IPS-20b (cell line): ENCODE measurements around the gene SCD.
"Not testable (repeated sequence)": the region's sequence is repeated elsewhere in the genome, so short reads cannot be mapped to it uniquely, and the experiment has no call there.

Experiments used
- H3K27ac ChIP-seq: one replicate; pipeline ENCODE4 v1.5.1; 2013; ENCODE audit warnings: low read length
- H3K27me3 ChIP-seq: 2 replicates; pipeline ENCODE4 v1.6.1; 2013; ENCODE audit warnings: mild to moderate bottlenecking, low read length, inconsistent platforms; ENCODE audit not compliant: insufficient read depth
- H3K36me3 ChIP-seq: 2 replicates; pipeline ENCODE4 v1.6.1; 2013; ENCODE audit warnings: low read depth, mild to moderate bottlenecking, inconsistent platforms, low read length, moderate library complexity; ENCODE audit not compliant: insufficient read depth
- H3K4me1 ChIP-seq: 2 replicates; pipeline ENCODE4 v1.6.1; 2013; ENCODE audit warnings: mild to moderate bottlenecking, control low read depth, inconsistent platforms, low read length, moderate library complexity; ENCODE audit not compliant: insufficient read depth
- H3K4me3 ChIP-seq: 2 replicates; pipeline ENCODE4 v1.5.1; 2013; ENCODE audit warnings: mild to moderate bottlenecking, low read length, inconsistent platforms
- H3K9ac ChIP-seq: 2 replicates; pipeline ENCODE4 v1.6.1; 2013; ENCODE audit warnings: low read depth, mild to moderate bottlenecking, inconsistent platforms, low read length, moderate library complexity
- H3K9me3 ChIP-seq: 2 replicates; pipeline ENCODE4 v1.6.1; 2013; ENCODE audit warnings: mild to moderate bottlenecking, low read depth, low read length, inconsistent platforms; ENCODE audit not compliant: insufficient read depth

SCD gene

GRCh38 chr10:100346765-100347567 is at the start of gene SCD:
SCD (plus strand) TSS chr10:100347233; CDS start chr10:100347505, 272 bp downstream.
- Histone ChIP-seq H3K9me3 (no peaks in the 10 kb centered on the region), H3K4me3 (peak within 1 kb of the TSS; percentile 98), H3K9ac (peak within 1 kb of the TSS; percentile 98), H3K36me3 (peaks cover 45% of the 10 kb centered on the region), H3K27ac (peak within 1 kb of the TSS; percentile 92), H3K27me3 (no peaks in the 10 kb centered on the region), H3K4me1 (peaks cover 30% of the 10 kb centered on the region)

DNA sequence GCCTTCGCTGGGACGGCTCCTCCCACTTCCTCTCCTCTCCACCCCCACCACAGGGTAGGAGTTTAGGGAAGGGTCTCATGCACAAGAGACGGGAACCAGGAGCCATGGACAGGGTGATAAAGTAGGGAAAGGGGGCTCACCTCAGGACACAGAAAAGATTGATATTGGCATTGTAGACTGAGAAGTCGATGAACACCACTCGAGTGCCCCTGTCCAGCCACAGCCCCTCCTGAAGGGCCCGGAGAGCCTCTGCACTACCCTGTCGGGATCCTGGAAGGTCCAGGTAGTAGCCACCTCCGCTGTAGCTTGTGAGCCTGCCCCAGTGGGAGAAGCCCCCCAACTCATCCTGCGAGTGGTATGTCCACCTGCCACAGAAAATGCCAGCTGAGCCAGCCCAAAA is 49.8 kb upstream of the SCD start:
- H3K9ac ChIP-seq = no peak overlapping the region
- peaks cover 12% of the 10 kb centered on the region; the same call in 1 of the 2 replicates for H3K4me1 ChIP-seq
- H3K27me3 ChIP-seq = no peaks in the 10 kb centered on the region; the same call in 1 of the 2 replicates
- no peaks in the 10 kb centered on the region for H3K9me3 ChIP-seq
- H3K36me3 ChIP-seq = no peaks in the 10 kb centered on the region
- no peak overlapping the region for H3K27ac ChIP-seq
- H3K4me3 ChIP-seq = no peak overlapping the region

GRCh38 chr10:100301123-100301522 is 45.9 kb upstream of the SCD start:
- not testable (repeated sequence) for H3K27ac ChIP-seq, H3K36me3 ChIP-seq, H3K27me3 ChIP-seq, H3K4me3 ChIP-seq, H3K9ac ChIP-seq, H3K9me3 ChIP-seq
- H3K4me1 ChIP-seq = peaks cover 12% of the 10 kb centered on the region; the same call in 1 of the 2 replicates

DNA sequence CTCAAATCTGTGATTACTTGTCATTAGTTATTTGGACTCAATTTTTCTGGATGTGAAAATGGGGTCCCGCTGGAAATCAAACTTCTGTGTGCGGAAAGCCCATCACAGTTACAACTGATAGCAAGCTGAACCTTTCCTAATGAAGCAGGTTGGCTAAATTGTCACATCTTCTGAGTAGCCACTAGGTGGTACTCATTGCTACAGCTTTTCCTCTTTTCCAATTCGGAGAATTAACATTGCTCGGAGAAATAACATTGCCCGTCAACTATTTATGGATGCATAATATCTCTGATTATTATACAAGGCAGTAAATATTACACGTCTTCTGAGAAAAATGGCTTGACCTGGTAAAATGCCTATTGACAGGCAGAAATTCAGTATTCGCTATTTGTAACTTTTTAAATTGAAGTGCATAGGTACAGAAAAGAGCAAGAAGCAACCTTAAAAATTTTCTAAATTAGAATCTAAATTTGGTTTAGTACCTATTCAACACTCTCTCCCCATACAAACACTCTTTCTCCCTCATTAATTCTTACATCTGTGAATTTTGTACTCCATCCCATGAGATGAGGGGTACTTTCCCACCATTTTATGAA is 43.2 kb upstream of the SCD start:
- Histone ChIP-seq H3K27me3 (peaks cover 5% of the 10 kb centered on the region; the same call in 1 of the 2 replicates), H3K4me3 (no peak overlapping the region), H3K9me3 (no peaks in the 10 kb centered on the region), H3K4me1 (peaks cover 12% of the 10 kb centered on the region; the same call in 1 of the 2 replicates), H3K36me3 (no peaks in the 10 kb centered on the region), H3K9ac (no peak overlapping the region), H3K27ac (no peak overlapping the region)

DNA sequence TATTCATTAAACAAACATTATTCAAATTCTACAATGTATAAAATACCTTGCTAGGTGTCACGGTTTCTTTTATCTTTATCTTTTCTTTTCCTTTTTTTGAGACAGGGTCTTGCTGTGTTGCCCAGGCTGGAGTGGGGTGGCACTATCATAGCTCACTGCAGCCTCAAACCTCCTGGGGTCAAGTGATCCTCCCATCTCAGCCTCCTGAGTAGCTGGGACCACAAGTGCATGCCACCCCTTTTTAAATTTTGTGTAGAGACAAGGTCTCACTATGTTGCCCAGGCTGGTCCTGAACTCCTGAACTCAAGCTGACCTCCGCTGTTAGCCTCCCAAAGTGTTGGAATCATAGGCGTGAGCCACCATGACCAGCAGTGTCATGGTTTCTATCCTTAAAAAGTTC is 42.6 kb upstream of the SCD start:
- Histone ChIP-seq H3K36me3 (no peaks in the 10 kb centered on the region), H3K4me3 (no peak overlapping the region), H3K27me3 (peaks cover 5% of the 10 kb centered on the region; the same call in 1 of the 2 replicates), H3K9me3 (no peaks in the 10 kb centered on the region), H3K27ac (no peak overlapping the region), H3K4me1 (peaks cover 12% of the 10 kb centered on the region; the same call in 1 of the 2 replicates), H3K9ac (no peak overlapping the region)

DNA sequence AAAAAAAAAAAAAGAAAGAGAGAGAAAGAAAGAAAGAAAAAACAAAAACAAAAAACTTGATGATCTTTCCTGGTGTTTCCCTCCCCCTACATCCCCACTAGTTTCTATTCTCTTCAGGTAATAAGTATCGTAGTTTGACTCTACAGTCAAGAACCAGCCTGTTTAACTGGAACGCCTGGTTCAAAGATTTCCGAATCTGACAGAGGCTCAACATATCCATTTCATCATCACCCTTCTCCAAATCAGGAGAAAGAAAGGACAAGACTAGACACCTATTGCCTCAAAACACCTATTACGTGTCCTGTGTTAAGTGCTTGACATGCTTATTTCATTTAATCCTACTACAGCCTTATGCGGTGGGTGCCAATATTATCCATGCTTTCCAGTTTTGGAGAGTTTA is 40.2 kb upstream of the SCD start:
- Histone ChIP-seq H3K27me3 (peaks cover 13% of the 10 kb centered on the region), H3K36me3 (no peaks in the 10 kb centered on the region), H3K9me3 (no peaks in the 10 kb centered on the region), H3K4me3 (no peak overlapping the region), H3K4me1 (peaks cover 3% of the 10 kb centered on the region; the same call in 1 of the 2 replicates), H3K27ac (no peak overlapping the region), H3K9ac (no peak overlapping the region)

DNA sequence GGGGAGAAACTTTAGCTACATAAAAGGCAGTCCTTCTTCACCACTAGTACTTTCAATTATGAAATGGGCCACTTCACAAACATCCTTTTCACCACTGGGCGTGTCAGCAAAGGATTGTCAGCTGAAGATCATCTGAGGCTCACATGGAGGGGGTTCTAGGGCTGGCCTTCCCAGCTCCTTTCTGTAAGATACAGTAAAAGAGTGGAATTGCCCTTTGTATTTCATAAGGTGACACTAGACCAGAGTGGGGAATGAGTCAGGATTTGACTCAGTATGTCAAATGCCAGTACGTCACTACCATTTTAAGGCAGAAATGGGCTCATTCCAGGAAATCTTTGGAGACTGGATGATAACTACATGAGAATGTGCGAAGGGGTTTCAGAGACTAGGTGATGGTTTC is 39.3 kb upstream of the SCD start:
- Histone ChIP-seq H3K4me3 (no peak overlapping the region), H3K9me3 (no peaks in the 10 kb centered on the region), H3K36me3 (no peaks in the 10 kb centered on the region), H3K9ac (no peak overlapping the region), H3K27ac (no peak overlapping the region), H3K27me3 (peaks cover 22% of the 10 kb centered on the region), H3K4me1 (no peaks in the 10 kb centered on the region)

DNA sequence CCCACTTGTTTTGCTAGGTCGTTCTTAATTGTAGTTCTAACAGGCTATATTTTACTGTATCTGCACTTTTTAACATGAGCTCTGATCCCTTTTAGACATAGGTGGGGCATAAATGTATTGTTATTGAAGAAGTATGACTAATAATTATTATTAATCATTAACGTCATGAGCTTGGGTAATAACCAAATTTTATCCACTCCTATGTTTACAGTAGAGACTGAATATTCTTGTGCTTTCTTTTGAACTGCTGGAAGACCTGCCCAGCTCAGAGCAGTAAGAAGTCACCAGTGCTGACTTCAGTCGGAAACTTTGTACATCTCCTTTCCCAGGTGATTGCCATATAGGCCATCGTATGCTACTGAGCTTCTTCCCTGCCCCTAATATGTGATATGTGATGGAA is 35.7 kb upstream of the SCD start:
- no peak overlapping the region for H3K9ac ChIP-seq
- no peaks in the 10 kb centered on the region for H3K9me3 ChIP-seq
- no peak overlapping the region for H3K27ac ChIP-seq
- no peak overlapping the region for H3K4me3 ChIP-seq
- H3K36me3 ChIP-seq = no peaks in the 10 kb centered on the region
- no peaks in the 10 kb centered on the region for H3K4me1 ChIP-seq
- peaks cover 27% of the 10 kb centered on the region for H3K27me3 ChIP-seq

GRCh38 chr10:100315615-100316014 is 31.4 kb upstream of the SCD start:
- Histone ChIP-seq H3K4me3 (no peak overlapping the region), H3K36me3 (no peaks in the 10 kb centered on the region), H3K4me1 (no peaks in the 10 kb centered on the region), H3K9me3 (no peaks in the 10 kb centered on the region), H3K9ac (no peak overlapping the region), H3K27ac (no peak overlapping the region), H3K27me3 (peaks cover 35% of the 10 kb centered on the region)

DNA sequence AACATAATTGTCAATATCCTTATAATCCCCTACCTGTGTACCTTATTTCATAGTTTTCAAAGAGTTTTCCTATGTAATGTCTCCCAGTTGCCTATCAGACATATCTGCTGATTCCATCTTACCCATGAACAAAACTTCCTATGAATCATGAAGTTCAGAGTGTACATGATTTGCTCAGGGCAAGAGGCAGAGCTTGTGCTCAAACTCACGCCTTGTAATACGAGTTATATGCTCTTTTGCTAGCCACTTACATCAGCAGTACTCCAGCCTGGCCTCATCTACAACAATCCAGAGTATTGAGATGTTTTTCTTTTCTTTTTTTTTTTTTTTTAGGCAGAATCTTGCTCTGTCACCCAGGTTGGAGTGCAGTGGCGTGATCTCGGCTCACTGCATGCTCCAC is 28.8 kb upstream of the SCD start:
- Histone ChIP-seq H3K9me3 (no peaks in the 10 kb centered on the region), H3K27me3 (peaks cover 14% of the 10 kb centered on the region), H3K4me1 (no peaks in the 10 kb centered on the region), H3K36me3 (no peaks in the 10 kb centered on the region), H3K27ac (no peak overlapping the region), H3K4me3 (no peak overlapping the region), H3K9ac (no peak overlapping the region)

GRCh38 chr10:100319707-100320402 is 27.2 kb upstream of the SCD start:
- Histone ChIP-seq H3K4me1 (no peaks in the 10 kb centered on the region), H3K9me3 (no peaks in the 10 kb centered on the region), H3K4me3 (no peak overlapping the region), H3K27me3 (peaks cover 21% of the 10 kb centered on the region), H3K9ac (no peak overlapping the region), H3K36me3 (no peaks in the 10 kb centered on the region), H3K27ac (no peak overlapping the region)
